SU-DHL-6 (cell line): ENCODE measurements around the gene UHRF1.
"Not testable (repeated sequence)": the region's sequence is repeated elsewhere in the genome, so short reads cannot be mapped to it uniquely, and the experiment has no call there.

Experiments
- EZH2phosphoT487 ChIP-seq: fragments of 200-600 bp; sonication (generic), shearing (Covaris generic); conservative IDR thresholded peaks from 2 replicates; pipeline ENCODE4 v1.6.1; 2018; ENCODE audit warnings: mild to moderate bottlenecking, antibody characterized with exemption, low read length, moderate library complexity, mixed read lengths
- TF ChIP-seq, protein P1 (sequence below): fragments of 200-600 bp; sonication (generic); IDR thresholded peaks from one replicate; pipeline ENCODE4 v1.5.1; 2017; ENCODE audit warnings: antibody characterized with exemption, mild to moderate bottlenecking, low read length, moderate library complexity; ENCODE audit not compliant: insufficient read depth, poor library complexity, severe bottlenecking

GRCh38 chr19:4975601-4976000 is 66.3 kb downstream of the UHRF1 start:
- TF ChIP-seq EZH2phosphoT487, result not testable (repeated sequence)
- TF ChIP-seq, protein P1, sequence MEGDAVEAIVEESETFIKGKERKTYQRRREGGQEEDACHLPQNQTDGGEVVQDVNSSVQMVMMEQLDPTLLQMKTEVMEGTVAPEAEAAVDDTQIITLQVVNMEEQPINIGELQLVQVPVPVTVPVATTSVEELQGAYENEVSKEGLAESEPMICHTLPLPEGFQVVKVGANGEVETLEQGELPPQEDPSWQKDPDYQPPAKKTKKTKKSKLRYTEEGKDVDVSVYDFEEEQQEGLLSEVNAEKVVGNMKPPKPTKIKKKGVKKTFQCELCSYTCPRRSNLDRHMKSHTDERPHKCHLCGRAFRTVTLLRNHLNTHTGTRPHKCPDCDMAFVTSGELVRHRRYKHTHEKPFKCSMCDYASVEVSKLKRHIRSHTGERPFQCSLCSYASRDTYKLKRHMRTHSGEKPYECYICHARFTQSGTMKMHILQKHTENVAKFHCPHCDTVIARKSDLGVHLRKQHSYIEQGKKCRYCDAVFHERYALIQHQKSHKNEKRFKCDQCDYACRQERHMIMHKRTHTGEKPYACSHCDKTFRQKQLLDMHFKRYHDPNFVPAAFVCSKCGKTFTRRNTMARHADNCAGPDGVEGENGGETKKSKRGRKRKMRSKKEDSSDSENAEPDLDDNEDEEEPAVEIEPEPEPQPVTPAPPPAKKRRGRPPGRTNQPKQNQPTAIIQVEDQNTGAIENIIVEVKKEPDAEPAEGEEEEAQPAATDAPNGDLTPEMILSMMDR, result not testable (repeated sequence)
